ENCODE data around the gene FCMR. TPM values are rescaled to one million over a fixed set of nuclear protein-coding genes. Genes with fewer than 3 reads are reported as not detected.

FCMR gene
- total and polyA plus RNA-seq, 2 experiments from 2014 or later = 0.84 TPM; not detected in 1

- no peak for ATAC-seq
- no peak for TF ChIP-seq REST (IDR thresholded peaks at IDR 0.05; ENCODE audit: unreplicated experiment)
- no peak for TF ChIP-seq STAT1 (IDR thresholded peaks at IDR 0.05; ENCODE audit: unreplicated experiment)
These were observed 38.6 kb downstream of the FCMR start for GRCh38 chr1:206883160-206883559.

GRCh38 chr1:206882555-206882954 is 39.2 kb downstream of the FCMR start:
- TF ChIP-seq CREB1 (CRISPR knock-in tag; IDR thresholded peaks at IDR 0.05; ENCODE audit: low read depth) = no peak
- TF ChIP-seq JUNB (IDR thresholded peaks at IDR 0.05; ENCODE audit: unreplicated experiment) = no peak
- no peak for TF ChIP-seq STAT1 (IDR thresholded peaks at IDR 0.05; ENCODE audit: unreplicated experiment)
- TF ChIP-seq ETS1 (IDR thresholded peaks at IDR 0.05) = no peak
- peak in 1 of 2 experiments; percentile 58; a peak in 3 of 4 replicates for TF ChIP-seq CTCF (conservative IDR thresholded peaks at IDR 0.05; ENCODE audit: low read depth in 2 of 2)
- 0 out of 2 replicates have a peak, but pooled peaks cover 5% of the 10 kb centered on the region for H3K36me3 ChIP-seq (ENCODE audit: insufficient read depth)
- H4K20me1 ChIP-seq (replicated peaks; ENCODE audit: insufficient read depth) = no peaks in the 10 kb centered on the region
- H3K9me2 ChIP-seq (ENCODE audit: insufficient read depth) = no peaks in the 10 kb centered on the region
- H3K27ac Mint-ChIP-seq = no peak overlapping the region
- no peak overlapping the region for H3K4me2 ChIP-seq
- peaks cover 3% of the 10 kb centered on the region for H3K27me3 Mint-ChIP-seq (ENCODE audit: insufficient read depth, low read depth, poor library complexity)
- no peak overlapping the region for H3K4me3 Mint-ChIP-seq
- no peak for ATAC-seq
- H3K27ac ChIP-seq (ENCODE audit: low read depth) = no peak overlapping the region
- H3K4me1 Mint-ChIP-seq = no peaks in the 10 kb centered on the region
- no peaks in the 10 kb centered on the region for H3K27me3 ChIP-seq (ENCODE audit: insufficient read depth)
- H3F3A ChIP-seq (replicated peaks; ENCODE audit: low read depth) = no peaks in the 10 kb centered on the region
- DNase-seq (ENCODE audit: low spot score) = peak; percentile 15
- no peaks in the 10 kb centered on the region for H3K79me2 ChIP-seq (replicated peaks; ENCODE audit: insufficient read depth)
- no peaks in the 10 kb centered on the region for H3K4me1 ChIP-seq (ENCODE audit: insufficient read depth)
- no peak overlapping the region for H3K4me3 ChIP-seq
- H3K36me3 Mint-ChIP-seq (ENCODE audit: low read depth) = peaks cover 6% of the 10 kb centered on the region; the same call in 1 of the 3 replicates
- no peak overlapping the region for H2AFZ ChIP-seq
- H3K9me3 Mint-ChIP-seq = peaks cover 21% of the 10 kb centered on the region

More at GRCh38 chr1:206883160-206883559, 38.6 kb downstream of the FCMR start:
- peaks cover 15% of the 10 kb centered on the region for H3K9me3 Mint-ChIP-seq
- Histone ChIP-seq H3F3A (replicated peaks; ENCODE audit: low read depth) (no peaks in the 10 kb centered on the region), H2AFZ (no peak overlapping the region), H4K20me1 (replicated peaks; ENCODE audit: insufficient read depth) (no peaks in the 10 kb centered on the region), H3K4me1 (ENCODE audit: insufficient read depth) (no peaks in the 10 kb centered on the region), H3K4me2 (no peak overlapping the region), H3K4me3 (no peak overlapping the region), H3K36me3 (ENCODE audit: insufficient read depth) (0 out of 2 replicates have a peak, but pooled peaks cover 5% of the 10 kb centered on the region), H3K79me2 (replicated peaks; ENCODE audit: insufficient read depth) (no peaks in the 10 kb centered on the region), H3K27me3 (ENCODE audit: insufficient read depth) (no peaks in the 10 kb centered on the region), H3K27ac (ENCODE audit: low read depth) (no peak overlapping the region), H3K9me2 (ENCODE audit: insufficient read depth) (no peaks in the 10 kb centered on the region)
- DNase-seq (ENCODE audit: low spot score) = no peak
- no peak overlapping the region for H3K27ac Mint-ChIP-seq
- H3K4me3 Mint-ChIP-seq = no peak overlapping the region
- peaks cover 4% of the 10 kb centered on the region; the same call in 1 of the 3 replicates for H3K36me3 Mint-ChIP-seq (ENCODE audit: low read depth)
- peaks cover 2% of the 10 kb centered on the region for H3K27me3 Mint-ChIP-seq (ENCODE audit: insufficient read depth, low read depth, poor library complexity)
- no peaks in the 10 kb centered on the region for H3K4me1 Mint-ChIP-seq
